Stimulated activated CD4-positive, alpha-beta T cell treated with anti-CD3 and anti-CD28 coated beads, Interleukin-4, amount 100 ng/mL, for 48 hours (primary cell): ENCODE measurements around the gene SLC30A4.

ENCODE experiments used
- DNase-seq, 2 donors: peaks; one replicate each; pipeline ENCODE4 v3.0.0-alpha.2; 2020; ENCODE audit warnings: low read depth in 2 of 2

Gene SLC30A4

DNA sequence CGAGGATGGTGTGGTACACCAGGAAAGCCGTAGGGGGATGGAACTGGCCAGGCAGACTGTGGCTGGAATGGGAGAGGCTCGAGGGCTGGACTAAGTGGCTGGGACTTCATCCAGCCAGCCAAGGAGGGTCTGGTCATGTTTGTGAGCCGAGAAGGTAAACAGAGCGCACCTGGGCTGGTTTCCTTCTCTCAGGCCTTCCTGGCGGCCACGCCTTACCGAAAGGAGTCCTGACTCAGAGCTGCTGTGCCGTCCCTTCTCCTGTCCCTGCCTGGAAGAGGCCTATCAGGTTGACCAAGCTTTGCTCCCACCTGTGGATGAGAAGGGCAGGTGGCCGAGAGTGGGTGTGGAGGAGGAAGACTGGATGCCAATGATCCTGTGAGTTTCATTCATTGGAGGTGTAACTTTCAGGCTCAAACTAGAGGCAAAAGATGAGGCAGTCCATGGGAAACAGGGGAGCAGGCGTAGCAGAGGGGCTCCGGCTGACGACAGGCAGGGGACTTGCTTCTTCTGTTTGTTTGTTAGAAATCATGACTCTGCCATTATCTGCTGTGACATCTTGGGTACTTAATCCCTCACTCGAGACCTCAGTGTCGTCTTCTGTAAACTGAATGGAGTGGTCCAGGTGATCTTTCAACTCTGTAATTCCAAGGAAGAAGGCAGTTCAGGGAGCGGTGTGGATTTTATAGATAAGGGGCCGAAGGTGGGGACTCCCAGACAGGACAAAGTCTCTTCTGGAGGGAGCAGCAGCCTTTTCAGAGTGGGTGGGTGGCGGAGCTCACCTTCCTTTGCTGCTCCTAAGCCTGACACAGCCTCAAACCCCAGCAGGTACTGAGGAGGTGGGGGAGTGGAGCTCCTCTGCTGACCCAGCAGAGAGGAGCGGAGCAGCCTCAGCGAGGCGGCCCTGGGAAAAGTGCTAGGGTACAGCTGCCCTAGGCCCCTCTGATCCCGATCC lies 72.4 kb downstream of the SLC30A4 start:
- no peak for DNase-seq

DNA sequence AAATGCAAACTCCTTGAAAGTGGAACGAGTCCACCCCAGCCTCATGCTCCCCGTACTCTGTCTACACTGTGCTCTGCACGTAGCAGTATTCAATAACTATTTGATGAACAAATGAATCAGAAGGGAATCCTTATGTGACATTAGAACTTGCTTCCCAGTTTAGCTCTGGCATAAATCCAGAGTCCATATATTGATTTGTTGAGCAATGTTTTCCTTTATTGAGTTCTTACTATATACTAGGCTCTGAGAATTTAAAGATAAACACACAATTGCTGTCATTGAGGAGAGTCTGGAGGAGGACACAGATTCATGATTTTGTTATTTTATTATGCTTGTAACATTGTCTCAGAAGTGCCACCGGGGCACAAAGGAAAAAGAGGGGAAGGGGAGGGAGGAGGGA lies 73.2 kb downstream of the SLC30A4 start:
- no peak for DNase-seq

GRCh38 chr15:45448066-45448915 lies 74.3 kb downstream of the SLC30A4 start:
- no peak for DNase-seq

DNA sequence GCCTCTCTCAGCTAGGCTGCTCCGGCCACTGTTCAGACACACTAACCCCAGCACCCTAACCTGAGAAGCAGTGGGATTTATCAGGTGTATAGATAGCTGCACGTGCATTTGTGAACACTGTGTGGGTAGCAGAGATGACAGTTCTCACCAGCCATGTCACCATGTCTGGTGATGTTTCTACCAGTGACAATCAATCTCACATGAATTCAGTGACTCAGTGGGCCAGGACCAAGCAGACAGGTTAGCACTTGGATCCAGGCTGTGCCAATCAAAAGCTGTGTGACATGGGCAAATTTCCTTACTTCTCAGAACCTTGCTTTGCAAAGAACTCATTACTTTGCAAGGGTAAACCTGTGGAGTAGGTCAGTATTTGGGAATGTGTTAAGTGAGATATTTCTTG lies 78.9 kb downstream of the SLC30A4 start:
- DNase-seq: no peak

GRCh38 chr15:45442507-45443135 lies 79.9 kb downstream of the SLC30A4 start:
- no peak for DNase-seq

DNA sequence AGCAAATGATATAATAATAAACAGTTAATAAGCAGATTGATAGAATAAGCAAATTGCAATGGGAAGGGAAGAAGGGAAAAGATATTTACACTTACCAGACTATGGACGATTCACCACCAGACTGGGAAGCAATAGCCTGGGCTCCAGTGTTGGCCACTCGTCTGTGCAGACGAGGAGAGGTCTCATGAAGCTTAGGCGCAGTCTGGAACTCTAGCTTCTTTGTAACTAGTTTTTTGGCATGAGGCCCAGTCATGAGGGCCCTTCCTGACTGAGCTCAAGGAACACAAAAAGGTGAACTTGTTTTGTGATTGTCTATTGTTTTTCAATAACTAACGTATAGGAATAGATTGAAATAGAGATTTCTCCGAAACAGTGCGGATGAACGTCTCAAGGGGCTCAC lies 80.9 kb downstream of the SLC30A4 start:
- no peak for DNase-seq

DNA sequence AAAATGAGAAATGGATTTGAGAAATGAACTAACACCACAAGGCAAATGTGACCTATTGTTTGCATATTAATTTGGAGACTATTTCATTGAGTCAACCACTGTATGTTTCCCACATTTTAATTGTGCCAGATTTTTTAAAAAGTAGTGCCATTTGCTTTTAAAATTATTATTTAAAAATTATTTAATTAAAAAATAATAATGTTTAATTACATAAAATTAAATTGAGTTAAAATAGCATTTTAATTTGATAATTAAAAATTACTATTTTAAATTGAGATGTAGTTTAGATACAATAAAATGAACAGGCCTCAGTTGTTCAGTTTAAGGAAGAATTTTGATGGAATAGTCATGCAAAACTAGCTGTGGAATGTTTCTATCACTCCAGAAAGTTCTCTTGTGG lies 81.5 kb downstream of the SLC30A4 start:
- no peak for DNase-seq

DNA sequence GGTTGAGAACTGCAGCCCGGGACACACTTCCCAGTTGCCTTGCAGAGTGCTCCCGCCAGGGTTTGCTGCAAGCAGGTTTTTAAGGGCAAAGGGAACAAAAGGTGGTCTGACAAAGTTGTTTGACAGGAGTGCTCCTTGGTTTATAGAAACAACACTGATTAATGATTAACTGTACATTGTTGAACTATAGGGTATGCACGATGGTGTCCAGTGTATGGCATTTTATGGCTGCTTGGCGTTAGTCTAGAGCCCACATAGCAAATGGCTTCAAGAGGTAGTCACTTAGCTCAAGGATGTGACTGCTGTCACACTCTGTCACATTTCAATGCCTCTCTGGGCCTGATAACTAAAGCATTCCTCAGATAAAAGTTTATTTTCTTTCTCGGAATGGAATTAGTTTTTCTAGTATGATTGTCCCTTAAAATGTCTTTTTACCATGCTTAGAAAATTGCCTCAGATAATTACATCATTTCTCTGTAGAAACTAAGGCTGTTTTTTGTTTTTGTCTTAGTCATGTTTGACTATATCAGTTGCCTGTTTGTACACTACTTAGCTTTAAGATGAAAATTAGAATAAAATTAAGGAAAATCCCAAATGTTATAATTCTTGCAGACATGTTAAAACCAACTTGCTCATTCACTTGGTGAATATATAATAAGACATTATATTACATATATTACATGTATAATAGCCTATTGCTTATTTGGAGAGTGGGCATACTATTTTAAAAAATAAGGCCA lies 82.9 kb downstream of the SLC30A4 start:
- no peak for DNase-seq

GRCh38 chr15:45435124-45435903 lies 87.2 kb downstream of the SLC30A4 start:
- no peak for DNase-seq

DNA sequence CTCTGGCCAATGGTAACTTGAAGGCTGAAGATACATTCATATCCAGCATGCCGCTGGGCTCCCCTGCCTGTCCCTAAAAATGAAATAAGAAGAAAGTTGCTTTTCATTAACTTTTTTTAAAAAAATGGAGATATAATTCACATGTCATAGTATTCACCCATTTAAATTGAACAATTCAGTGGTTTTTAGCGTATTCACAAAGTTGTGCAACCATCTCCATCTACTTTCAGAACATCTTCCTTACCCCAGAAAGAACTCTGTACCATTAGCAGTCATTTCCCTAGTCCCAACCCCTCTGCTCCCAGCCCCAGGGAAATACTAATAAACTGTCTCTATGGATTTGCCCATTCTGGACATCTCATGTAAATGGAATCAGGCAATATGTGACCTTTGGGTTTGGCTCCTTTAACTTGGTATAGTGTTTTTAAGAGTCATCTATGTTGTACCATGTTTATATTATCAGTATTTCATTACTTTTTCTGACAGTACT lies 88.4 kb downstream of the SLC30A4 start:
- no peak for DNase-seq

GRCh38 chr15:45431511-45431910 lies 91.0 kb downstream of the SLC30A4 start:
- no peak for DNase-seq

- DNase-seq: peak; percentile 73 to 89
Measured at GRCh38 chr15:45429941-45430792, 92.4 kb downstream of the SLC30A4 start.
